Activated CD8-positive, alpha-beta T cell treated with anti-CD3 and anti-CD28 coated beads for 36 hours (primary cell): Measurements from ENCODE around the gene SV2B. TPM values are rescaled to one million over a fixed set of nuclear protein-coding genes. Genes with fewer than 3 reads are reported as not detected.

Experiments used
- ATAC-seq: fragments of 200-7000 bp; cut with Tn5 transposase; one replicate; pipeline ENCODE4 v1.10.0; 2021; ENCODE audit warnings: mild to moderate bottlenecking, moderate library complexity
- CTCF ChIA-PET: fragments of 350-600 bp; sonication (Branson Sonifier 250); formaldehyde crosslinking; loops from one replicate; lab custom pipeline; 2021; ENCODE audit warnings: antibody characterized with exemption; lab: Charles Lee
- POLR2A ChIA-PET: fragments of 350-600 bp; sonication (Branson Sonifier 250); formaldehyde crosslinking; loops from one replicate; lab custom pipeline; 2021; ENCODE audit warnings: antibody characterized with exemption; lab: Charles Lee
- DNase-seq: peaks from one replicate; pipeline ENCODE4 v3.0.0-alpha.2; 2020
- H3K27ac Mint-ChIP-seq: one replicate; pipeline ENCODE4 v1.8.0; 2021; ENCODE audit warnings: mild to moderate bottlenecking, mixed read lengths
- H3K27me3 Mint-ChIP-seq: one replicate; pipeline ENCODE4 v1.8.0; 2021; ENCODE audit warnings: mixed read lengths
- H3K36me3 Mint-ChIP-seq: one replicate; pipeline ENCODE4 v1.8.0; 2021; ENCODE audit warnings: low read depth, mixed read lengths
- H3K4me1 Mint-ChIP-seq: one replicate; pipeline ENCODE4 v1.8.0; 2021; ENCODE audit warnings: low read depth, mixed read lengths
- H3K4me3 Mint-ChIP-seq: one replicate; pipeline ENCODE4 v1.8.0; 2021; ENCODE audit warnings: mild to moderate bottlenecking, moderate library complexity, mixed read lengths
- H3K9me3 Mint-ChIP-seq: one replicate; pipeline ENCODE4 v1.8.0; 2021; ENCODE audit warnings: mixed read lengths
- CTCF ChIP-seq: fragments of 200-600 bp; IDR thresholded peaks from one replicate; pipeline ENCODE4 v1.8.0; 2022; ENCODE audit warnings: antibody characterized with exemption, mild to moderate bottlenecking
- intact Hi-C: fragments of 100-400 bp; cut with micrococcal nuclease; formaldehyde crosslinking; loops from one replicate; pipeline ENCODE4 v1.10.0; 2022
- total RNA-seq, 2 experiments: library from RNA; stranded (reverse); gene quantifications; one replicate each; pipeline ENCODE4 v1.2.3, GENCODE V29; 2021

The SV2B gene
- total RNA-seq, 2 experiments from 2014 or later, result not detected

GRCh38 chr15:91290553-91290952 lies 190.5 kb downstream of the SV2B start:
- H3K36me3 Mint-ChIP-seq, result no peaks in the 10 kb centered on the region
- H3K4me1 Mint-ChIP-seq, result no peaks in the 10 kb centered on the region
- ChIA-PET CTCF (interaction anchor here (1.5 kb wide), 1 partner anchor 12 kb away, joined by 4 read pairs; no protein-coding TSS in a partner anchor), POLR2A (interaction anchor here (0.6 kb wide), 1 partner anchor 415 kb away, joined by 3 read pairs; no protein-coding TSS in a partner anchor)
- ATAC-seq (no peak), DNase-seq (no peak)
- no peaks in the 10 kb centered on the region for H3K9me3 Mint-ChIP-seq
- no peak overlapping the region for H3K4me3 Mint-ChIP-seq
- no peak for TF ChIP-seq CTCF
- intact Hi-C loops, result no loop called here
- H3K27ac Mint-ChIP-seq, result no peak overlapping the region
- peaks cover 2% of the 10 kb centered on the region for H3K27me3 Mint-ChIP-seq

- intact Hi-C loops, result no loop called here
- ATAC-seq, result peak; percentile 45
These were observed 191.6 kb downstream of the SV2B start for GRCh38 chr15:91291673-91292072.

GRCh38 chr15:91294344-91294743 lies 194.3 kb downstream of the SV2B start:
- H3K36me3 Mint-ChIP-seq, result no peaks in the 10 kb centered on the region
- intact Hi-C loops, result no loop called here
- no peak overlapping the region for H3K4me3 Mint-ChIP-seq
- peaks cover 6% of the 10 kb centered on the region for H3K27me3 Mint-ChIP-seq
- CTCF ChIA-PET, result interaction anchor here (1.5 kb wide), 1 partner anchor 8 kb away, joined by 3 read pairs; no protein-coding TSS in a partner anchor
- POLR2A ChIA-PET, result interaction anchor here (0.7 kb wide), 1 partner anchor 51 kb away, joined by 3 read pairs; no protein-coding TSS in a partner anchor
- DNase-seq (no peak), ATAC-seq (no peak)
- H3K9me3 Mint-ChIP-seq, result no peaks in the 10 kb centered on the region
- no peak for TF ChIP-seq CTCF
- H3K4me1 Mint-ChIP-seq, result no peaks in the 10 kb centered on the region
- H3K27ac Mint-ChIP-seq, result no peak overlapping the region

More at GRCh38 chr15:91291673-91292072, 191.6 kb downstream of the SV2B start:
- Mint-ChIP-seq H3K27ac (no peak overlapping the region), H3K36me3 (no peaks in the 10 kb centered on the region), H3K4me3 (no peak overlapping the region), H3K9me3 (no peaks in the 10 kb centered on the region), H3K4me1 (no peaks in the 10 kb centered on the region), H3K27me3 (peaks cover 2% of the 10 kb centered on the region)
- no peak for TF ChIP-seq CTCF
- DNase-seq, result peak; percentile 25
- CTCF ChIA-PET, result interaction anchor here (1.5 kb wide), 1 partner anchor 11 kb away, joined by 4 read pairs; no protein-coding TSS in a partner anchor
- POLR2A ChIA-PET, result no interaction called here

- DNase-seq (no peak), ATAC-seq (no peak)
- ChIA-PET POLR2A (interaction anchor here (0.7 kb wide), 1 partner anchor 52 kb away, joined by 3 read pairs; no protein-coding TSS in a partner anchor), CTCF (interaction anchor here (1.5 kb wide), 1 partner anchor 8 kb away, joined by 3 read pairs; no protein-coding TSS in a partner anchor)
- Mint-ChIP-seq H3K4me1 (no peaks in the 10 kb centered on the region), H3K27me3 (peaks cover 6% of the 10 kb centered on the region), H3K36me3 (no peaks in the 10 kb centered on the region), H3K27ac (no peak overlapping the region), H3K4me3 (no peak overlapping the region), H3K9me3 (no peaks in the 10 kb centered on the region)
- no peak for TF ChIP-seq CTCF
- intact Hi-C loops, result no loop called here
These were observed 194.7 kb downstream of the SV2B start for GRCh38 chr15:91294795-91295194.

GRCh38 chr15:91298101-91298500 lies 198.0 kb downstream of the SV2B start:
- ChIA-PET POLR2A (no interaction called here), CTCF (interaction anchor here (0.8 to 1.4 kb wide), 4 partner anchors 10 to 408 kb away, joined by 3 to 4 read pairs (median 4); no protein-coding TSS in a partner anchor)
- H3K4me3 Mint-ChIP-seq, result no peak overlapping the region
- no peaks in the 10 kb centered on the region for H3K36me3 Mint-ChIP-seq
- no peak for DNase-seq
- no peak overlapping the region for H3K27ac Mint-ChIP-seq
- TF ChIP-seq CTCF, result no peak
- intact Hi-C loops, result no loop called here
- peaks cover 9% of the 10 kb centered on the region for H3K27me3 Mint-ChIP-seq
- no peak for ATAC-seq
- peaks cover 3% of the 10 kb centered on the region for H3K4me1 Mint-ChIP-seq
- no peaks in the 10 kb centered on the region for H3K9me3 Mint-ChIP-seq
